ENCODE measurements around the gene PANK1. TPM values are rescaled to one million over a fixed set of nuclear protein-coding genes. Genes with fewer than 3 reads are reported as not detected.

The PANK1 gene
- total RNA-seq, 1 experiment from 2014 or later, result 24.0 TPM

DNA sequence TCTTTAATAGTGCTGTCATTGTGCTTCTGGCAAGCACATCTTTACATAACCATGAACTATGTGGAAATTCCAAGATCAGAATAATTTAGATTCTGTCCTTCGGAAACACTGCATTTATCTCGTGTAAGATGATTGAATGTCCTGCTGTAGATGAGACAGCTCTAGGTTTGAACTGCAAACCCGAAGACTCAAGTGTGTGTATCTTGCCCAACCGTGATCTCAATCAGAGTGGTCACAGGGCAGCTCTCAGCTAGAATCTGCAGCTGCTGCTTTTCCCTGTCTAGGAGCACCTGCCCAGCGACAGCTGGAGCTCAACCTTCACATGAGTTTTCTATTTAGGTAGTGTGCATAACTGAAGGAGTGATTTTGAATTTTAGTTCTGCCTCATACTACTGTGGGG is 38.8 kb upstream of the PANK1 start:
- H3K4me1 ChIP-seq, result no peaks in the 10 kb centered on the region
- no peak for TF ChIP-seq CTCF (IDR thresholded peaks at IDR 0.05; ENCODE audit: insufficient read depth in 1 of 2, low read depth in 1 of 2, low read length in 1 of 2, severe bottlenecking in 1 of 2, unreplicated experiment in 1 of 2)
- H3K9me3 Mint-ChIP-seq (ENCODE audit: unreplicated experiment), result no peaks in the 10 kb centered on the region
- no TSS peak for BruUV-seq (replicated peaks)
- DNase-seq, result no peak
- H3K27me3 ChIP-seq (replicated peaks; ENCODE audit: control insufficient read depth, insufficient read depth, low read length), result no peaks in the 10 kb centered on the region
- CTCF ChIA-PET, result no interaction called here
- H3K36me3 ChIP-seq (ENCODE audit: control insufficient read depth, insufficient read depth, low read length), result no peaks in the 10 kb centered on the region
- intact Hi-C loops (cut with micrococcal nuclease; ENCODE audit: unreplicated experiment), result no loop called here
- H3K36me3 Mint-ChIP-seq (ENCODE audit: insufficient read depth, unreplicated experiment), result no peaks in the 10 kb centered on the region
- H3K27me3 Mint-ChIP-seq (ENCODE audit: insufficient read depth, unreplicated experiment), result peaks cover 3% of the 10 kb centered on the region
- H3K4me3 ChIP-seq (ENCODE audit: low read depth, low read length), result no peak overlapping the region
- H3K4me1 Mint-ChIP-seq (ENCODE audit: low read depth, unreplicated experiment), result no peaks in the 10 kb centered on the region
- H3K4me3 Mint-ChIP-seq (ENCODE audit: unreplicated experiment), result no peak overlapping the region
- H3K27ac Mint-ChIP-seq (ENCODE audit: unreplicated experiment), result no peak overlapping the region
- no peaks in the 10 kb centered on the region for H3K9me3 ChIP-seq
- POLR2A ChIA-PET, result interaction anchor here (1.0 to 1.6 kb wide), 2 partner anchors 17 to 40 kb away, joined by 4 to 5 read pairs; partner anchors contain the start of gene KIF20B

DNA sequence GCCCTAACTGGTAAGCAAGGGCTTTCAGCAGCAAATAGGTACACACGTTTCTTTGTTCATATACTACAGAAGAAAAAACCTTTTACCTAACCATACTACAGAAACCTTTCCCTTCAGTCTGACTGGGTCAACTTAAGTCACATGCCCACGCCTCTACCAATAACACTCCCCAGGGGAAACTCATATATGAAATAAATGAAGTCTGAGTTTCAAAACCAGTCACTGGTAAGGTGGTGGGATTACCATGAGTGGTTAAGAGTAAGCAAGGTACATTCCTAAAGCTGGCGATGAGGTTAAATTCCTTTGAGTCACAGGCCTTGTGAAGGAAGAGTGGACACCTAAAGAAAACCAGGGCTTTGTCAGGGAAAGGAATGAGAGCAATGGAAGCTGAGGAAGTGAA is 34.9 kb upstream of the PANK1 start:
- Mint-ChIP-seq H3K36me3 (ENCODE audit: insufficient read depth, unreplicated experiment) (no peaks in the 10 kb centered on the region), H3K9me3 (ENCODE audit: unreplicated experiment) (no peaks in the 10 kb centered on the region), H3K27me3 (ENCODE audit: insufficient read depth, unreplicated experiment) (no peaks in the 10 kb centered on the region), H3K4me3 (ENCODE audit: unreplicated experiment) (no peak overlapping the region), H3K4me1 (ENCODE audit: low read depth, unreplicated experiment) (no peaks in the 10 kb centered on the region), H3K27ac (ENCODE audit: unreplicated experiment) (no peak overlapping the region)
- no peaks in the 10 kb centered on the region for H3K36me3 ChIP-seq (ENCODE audit: control insufficient read depth, insufficient read depth, low read length)
- no peak for TF ChIP-seq CTCF (IDR thresholded peaks at IDR 0.05; ENCODE audit: insufficient read depth in 1 of 2, low read depth in 1 of 2, low read length in 1 of 2, severe bottlenecking in 1 of 2, unreplicated experiment in 1 of 2)
- no peak for DNase-seq
- intact Hi-C loops (cut with micrococcal nuclease; ENCODE audit: unreplicated experiment), result no loop called here
- H3K9me3 ChIP-seq, result no peaks in the 10 kb centered on the region
- peaks cover 4% of the 10 kb centered on the region; the same call in 1 of the 2 replicates for H3K4me1 ChIP-seq
- H3K4me3 ChIP-seq (ENCODE audit: low read depth, low read length), result no peak overlapping the region
- H3K27me3 ChIP-seq (replicated peaks; ENCODE audit: control insufficient read depth, insufficient read depth, low read length), result no peaks in the 10 kb centered on the region
- BruUV-seq (replicated peaks), result no TSS peak
- POLR2A ChIA-PET, result no interaction called here
- CTCF ChIA-PET, result no interaction called here

DNA sequence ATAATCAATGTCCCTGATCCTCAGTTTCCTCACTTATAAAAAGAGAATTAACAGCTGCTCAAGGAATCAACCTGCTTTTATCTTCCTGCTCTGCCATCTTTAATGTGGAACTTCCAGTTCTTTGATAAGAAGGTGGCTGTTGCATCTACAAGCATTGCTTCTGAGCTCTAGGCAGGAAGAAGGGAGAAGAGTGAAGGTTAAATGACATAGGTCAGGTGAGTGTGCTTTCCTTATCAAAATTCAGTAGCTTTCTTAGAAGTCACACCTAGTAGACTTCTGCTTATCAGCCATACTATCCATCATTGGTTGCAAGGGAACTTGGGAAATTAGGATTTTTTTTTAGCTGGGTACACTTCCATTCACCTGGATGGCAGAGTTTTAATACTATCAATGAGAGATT is 32.3 kb upstream of the PANK1 start:
- H3K36me3 Mint-ChIP-seq (ENCODE audit: insufficient read depth, unreplicated experiment), result no peaks in the 10 kb centered on the region
- BruUV-seq (replicated peaks), result no TSS peak
- H3K4me1 Mint-ChIP-seq (ENCODE audit: low read depth, unreplicated experiment), result no peaks in the 10 kb centered on the region
- H3K36me3 ChIP-seq (ENCODE audit: control insufficient read depth, insufficient read depth, low read length), result no peaks in the 10 kb centered on the region
- H3K27ac Mint-ChIP-seq (ENCODE audit: unreplicated experiment), result no peak overlapping the region
- no peaks in the 10 kb centered on the region for H3K27me3 Mint-ChIP-seq (ENCODE audit: insufficient read depth, unreplicated experiment)
- no peaks in the 10 kb centered on the region for H3K9me3 ChIP-seq
- no peaks in the 10 kb centered on the region for H3K27me3 ChIP-seq (replicated peaks; ENCODE audit: control insufficient read depth, insufficient read depth, low read length)
- H3K4me3 Mint-ChIP-seq (ENCODE audit: unreplicated experiment), result no peak overlapping the region
- POLR2A ChIA-PET, result no interaction called here
- DNase-seq, result no peak
- no peaks in the 10 kb centered on the region for H3K9me3 Mint-ChIP-seq (ENCODE audit: unreplicated experiment)
- no peak overlapping the region for H3K4me3 ChIP-seq (ENCODE audit: low read depth, low read length)
- intact Hi-C loops (cut with micrococcal nuclease; ENCODE audit: unreplicated experiment), result no loop called here
- no peak for TF ChIP-seq CTCF (IDR thresholded peaks at IDR 0.05; ENCODE audit: insufficient read depth in 1 of 2, low read depth in 1 of 2, low read length in 1 of 2, severe bottlenecking in 1 of 2, unreplicated experiment in 1 of 2)
- peaks cover 4% of the 10 kb centered on the region; the same call in 1 of the 2 replicates for H3K4me1 ChIP-seq
- CTCF ChIA-PET, result no interaction called here

All from Caco-2 (cell line).